Amniotic epithelial cell (primary cell): ENCODE results near the gene CDH1.
A peak's percentile ranks its signal among the peaks of the same experiment; 100 is the strongest.
"Not testable (repeated sequence)": the region's sequence is repeated elsewhere in the genome, so short reads cannot be mapped to it uniquely, and the experiment has no call there.

ENCODE experiments used
- DNase-seq: peaks from one replicate; pipeline ENCODE4 v3.0.0-alpha.2; 2010; ENCODE audit warnings: low read depth

CDH1 gene

DNA sequence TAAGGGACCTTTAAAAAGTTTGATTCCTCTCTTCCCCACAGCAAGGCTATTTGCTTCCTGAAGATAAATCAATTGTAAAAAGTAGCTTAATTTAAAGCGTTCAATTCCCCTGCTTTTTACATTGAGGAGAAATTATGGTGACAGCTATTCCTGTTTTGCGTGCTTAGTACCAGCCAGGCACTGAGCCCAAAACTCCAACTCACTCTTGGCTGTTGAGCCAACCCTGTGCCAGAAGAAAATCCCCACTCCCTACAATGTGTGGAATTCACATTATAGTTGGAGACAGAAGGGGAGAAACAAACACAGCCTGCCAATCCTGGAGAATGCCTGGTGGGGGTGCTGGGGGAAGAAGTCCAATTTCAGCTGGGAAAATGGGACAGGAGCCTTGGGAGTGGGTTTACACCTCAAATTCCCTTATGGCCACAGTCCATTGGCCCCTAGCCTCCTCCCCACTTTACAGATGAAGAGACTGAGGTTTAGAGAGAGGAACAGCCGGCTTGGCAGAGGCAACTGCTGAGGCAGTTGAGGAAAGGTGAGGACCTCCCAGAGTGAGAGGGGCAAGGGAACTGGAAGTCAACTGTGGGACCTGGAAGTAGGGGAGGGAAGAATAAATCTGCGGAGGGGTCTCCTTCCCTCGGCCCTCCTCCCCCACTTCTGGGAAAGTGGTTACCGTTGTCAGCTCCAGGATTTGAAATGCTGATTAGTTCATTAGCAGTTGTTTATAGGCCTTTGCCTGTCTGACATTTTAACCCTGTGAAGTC is 26.1 kb downstream of the CDH1 start:
- peak; percentile 47 for DNase-seq

DNA sequence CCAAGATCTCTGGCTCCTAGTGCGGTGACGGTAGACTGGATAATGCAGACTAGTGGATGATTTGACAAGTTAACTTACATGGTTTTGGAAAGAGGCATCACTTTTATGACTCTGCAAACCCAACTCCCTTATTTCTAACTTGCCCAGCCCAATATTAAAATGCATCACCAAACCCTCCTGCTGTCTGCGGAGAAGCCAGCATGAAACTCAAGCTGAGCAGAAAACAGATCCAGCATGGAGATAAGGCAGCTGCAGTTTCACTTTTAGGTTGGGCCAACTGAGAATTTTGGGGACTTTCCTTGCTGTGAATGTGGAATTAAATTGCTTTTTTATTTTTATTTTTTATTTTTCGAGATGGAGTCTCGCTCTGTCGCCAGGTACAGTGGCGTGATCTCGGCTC is 27.8 kb downstream of the CDH1 start:
- no peak for DNase-seq

- no peak for DNase-seq
Measured at GRCh38 chr16:68767581-68767980, 30.5 kb downstream of the CDH1 start.

DNA sequence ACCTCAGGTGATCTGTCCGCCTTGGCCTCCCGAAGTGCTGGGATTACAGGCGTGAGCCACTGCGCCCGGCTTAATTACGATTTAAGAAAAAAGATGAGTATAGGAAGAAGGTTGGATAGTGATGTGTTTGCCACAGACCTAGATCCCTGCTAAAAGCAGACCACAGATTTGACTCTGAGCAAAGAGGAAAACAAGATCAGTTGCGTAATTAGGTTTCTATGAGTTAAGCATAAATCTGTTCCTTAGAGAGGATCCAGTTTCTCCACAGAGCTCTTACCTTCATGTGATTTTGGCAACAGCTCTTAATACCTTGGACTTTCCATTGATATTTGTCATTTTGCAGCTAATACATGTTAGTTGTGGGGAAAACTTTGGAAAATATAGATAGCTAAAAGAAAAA is 31.1 kb downstream of the CDH1 start:
- DNase-seq = peak; percentile 74

- no peak for DNase-seq
Measured at GRCh38 chr16:68768771-68769170, 31.7 kb downstream of the CDH1 start.

- peak; percentile 63 for DNase-seq
Measured at GRCh38 chr16:68770671-68771070, 33.6 kb downstream of the CDH1 start.

DNA sequence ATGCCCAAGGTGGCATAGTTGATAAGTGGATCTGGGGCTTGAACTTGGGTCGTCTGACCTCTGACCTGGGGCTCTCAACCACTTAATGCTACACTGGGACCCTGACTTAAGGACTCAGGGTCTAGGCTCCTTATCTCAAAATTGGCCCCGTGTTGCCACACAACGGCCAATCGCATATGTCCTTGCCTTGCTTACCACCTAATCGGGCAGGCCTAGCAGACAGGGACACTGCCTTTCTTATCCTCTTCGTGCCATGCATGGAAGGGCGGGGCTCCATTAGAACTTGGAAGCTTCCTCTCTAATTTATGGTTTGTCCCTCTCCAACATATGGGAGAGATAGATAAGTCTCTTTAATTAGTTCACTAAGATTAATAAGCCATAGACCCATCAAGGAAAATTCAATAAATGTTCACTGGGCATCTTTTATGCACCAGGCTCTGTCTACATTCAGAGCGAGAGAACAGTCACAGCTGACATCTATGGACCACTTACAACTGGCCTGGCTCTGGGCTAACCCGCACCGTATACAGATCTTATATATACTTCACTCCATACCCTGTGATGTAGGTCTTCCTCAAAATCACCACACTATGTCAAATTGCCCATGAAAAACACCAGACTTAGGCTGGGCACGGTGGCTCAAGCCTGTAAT is 35.1 kb downstream of the CDH1 start:
- DNase-seq = no peak

DNA sequence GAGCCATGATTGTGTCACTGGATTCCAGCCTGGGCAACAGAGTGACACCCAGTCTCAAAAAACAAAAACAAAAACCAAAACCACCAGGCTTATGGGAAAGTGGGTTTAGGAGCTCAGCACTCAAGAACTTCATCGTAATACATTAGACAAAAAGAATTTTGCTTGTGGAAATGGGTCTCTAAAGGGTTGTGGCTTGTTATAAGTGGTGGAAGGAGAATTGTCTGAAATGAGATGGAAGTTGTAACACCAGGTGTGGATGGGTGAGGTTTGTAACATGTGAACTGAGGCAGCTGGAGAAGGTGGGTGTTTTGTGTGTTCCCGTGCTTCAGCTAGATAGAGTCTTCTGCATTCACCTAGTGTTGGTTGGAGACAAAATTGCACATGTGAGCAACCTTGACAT is 35.8 kb downstream of the CDH1 start:
- no peak for DNase-seq

GRCh38 chr16:68774982-68775634 is 38.0 kb downstream of the CDH1 start:
- DNase-seq = no peak

GRCh38 chr16:68776821-68777485 is 39.9 kb downstream of the CDH1 start:
- DNase-seq = peak; percentile 86

GRCh38 chr16:68778551-68779231 is 41.6 kb downstream of the CDH1 start:
- DNase-seq = no peak

DNA sequence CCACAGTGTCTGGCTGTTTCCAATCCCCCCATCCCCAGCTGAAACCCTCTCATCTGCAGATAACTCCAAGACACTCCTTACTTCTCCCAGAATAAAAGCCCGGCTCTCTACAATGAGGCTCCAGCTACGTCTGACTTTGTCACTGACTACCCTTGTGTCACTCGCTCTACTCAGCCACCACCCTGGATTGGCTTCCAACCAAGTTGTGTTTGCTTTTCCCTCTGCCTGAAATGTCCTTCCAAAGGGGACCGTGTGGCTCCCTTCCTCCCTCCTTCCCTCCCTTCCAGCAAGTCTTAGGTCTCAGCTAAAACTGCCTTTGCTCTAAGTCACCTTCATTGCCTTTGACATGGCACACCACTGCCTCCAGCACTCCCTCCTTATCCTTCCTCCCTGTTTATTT is 42.8 kb downstream of the CDH1 start:
- DNase-seq = no peak

- no peak for DNase-seq
Measured at GRCh38 chr16:68781784-68782183, 44.7 kb downstream of the CDH1 start.

- DNase-seq = peak; percentile 61
Measured at GRCh38 chr16:68782198-68783174, 45.4 kb downstream of the CDH1 start.

- no peak for DNase-seq
Measured at GRCh38 chr16:68784226-68784625, 47.1 kb downstream of the CDH1 start.

DNA sequence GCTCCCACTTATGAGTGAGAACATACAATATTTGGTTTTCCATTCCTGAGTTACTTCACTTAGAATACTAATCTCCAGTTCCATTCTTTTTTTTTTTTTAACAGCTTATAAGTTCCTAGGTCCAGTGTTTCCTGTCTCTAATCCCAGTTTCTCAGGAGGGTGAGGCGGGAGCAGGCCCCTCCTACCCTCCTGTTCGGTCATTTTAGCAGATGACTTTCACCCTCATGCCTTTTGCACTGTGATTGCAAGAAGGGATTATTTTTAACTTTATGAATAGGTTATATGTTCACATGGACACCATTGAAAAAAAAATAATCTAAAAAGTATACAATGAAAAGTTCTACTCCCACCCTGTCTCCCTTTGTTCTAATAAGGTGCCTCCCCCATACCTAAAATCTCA is 47.6 kb downstream of the CDH1 start:
- no peak for DNase-seq

DNA sequence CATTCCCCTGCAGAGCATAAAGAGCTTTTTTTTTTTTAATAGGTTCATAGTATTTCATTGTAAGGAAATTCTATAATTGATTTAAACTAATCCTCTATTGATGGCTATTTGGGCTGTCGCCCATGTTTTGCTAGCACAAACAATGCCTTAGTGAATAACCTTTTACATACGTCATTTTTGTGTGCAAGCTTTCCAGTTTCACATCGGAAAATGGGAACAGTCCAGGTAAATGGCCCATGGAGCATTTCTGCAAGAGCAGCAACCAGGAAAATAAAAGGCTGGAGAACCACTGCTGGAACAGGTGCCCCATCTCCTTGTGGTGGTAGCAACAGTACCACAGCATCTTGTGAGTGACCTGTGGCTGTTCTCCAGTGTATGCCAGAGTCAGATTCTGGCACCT is 48.6 kb downstream of the CDH1 start:
- no peak for DNase-seq

GRCh38 chr16:68786685-68787418 is 49.8 kb downstream of the CDH1 start:
- peak; percentile 100 for DNase-seq

GRCh38 chr16:68787419-68787807 is 50.3 kb downstream of the CDH1 start:
- not testable (repeated sequence) for DNase-seq

GRCh38 chr16:68790130-68790761 is 53.2 kb downstream of the CDH1 start:
- DNase-seq = peak; percentile 98
